Activated naive CD4-positive, alpha-beta T cell treated with anti-CD3 and anti-CD28 coated beads for 36 hours (primary cell): ENCODE measurements around the gene S1PR3. TPM values are rescaled to one million over a fixed set of nuclear protein-coding genes. Genes with fewer than 3 reads are reported as not detected.

Experiments
- CTCF ChIA-PET: fragments of 350-600 bp; sonication (Branson Sonifier 250); formaldehyde crosslinking; loops from one replicate; lab custom pipeline; 2021; ENCODE audit warnings: antibody characterized with exemption; lab: Charles Lee
- DNase-seq: peaks from one replicate; pipeline ENCODE4 v3.0.0-alpha.2; 2020
- H3K27ac Mint-ChIP-seq: one replicate; pipeline ENCODE4 v1.8.0; 2021; ENCODE audit warnings: mild to moderate bottlenecking, mixed read lengths
- H3K27me3 Mint-ChIP-seq: one replicate; pipeline ENCODE4 v1.8.0; 2021; ENCODE audit warnings: low read depth, mixed read lengths
- H3K36me3 Mint-ChIP-seq: one replicate; pipeline ENCODE4 v1.8.0; 2021; ENCODE audit warnings: low read depth, mixed read lengths
- H3K4me1 Mint-ChIP-seq: one replicate; pipeline ENCODE4 v1.8.0; 2021; ENCODE audit warnings: low read depth, mixed read lengths
- H3K4me3 Mint-ChIP-seq: one replicate; pipeline ENCODE4 v1.8.0; 2021; ENCODE audit warnings: mild to moderate bottlenecking, moderate library complexity, mixed read lengths
- H3K9me3 Mint-ChIP-seq: one replicate; pipeline ENCODE4 v1.8.0; 2021; ENCODE audit warnings: mixed read lengths
- intact Hi-C: fragments of 100-400 bp; cut with micrococcal nuclease; formaldehyde crosslinking; loops from one replicate; pipeline ENCODE4 v1.15.1; 2023
- total RNA-seq, 2 experiments: library from RNA; stranded (reverse); gene quantifications; one replicate each; pipeline ENCODE4 v1.2.3, GENCODE V29; 2021

The S1PR3 gene
- total RNA-seq, 2 experiments from 2014 or later = 0.91 to 1.4 TPM

- Mint-ChIP-seq H3K27me3 (peaks cover 7% of the 10 kb centered on the region), H3K36me3 (no peaks in the 10 kb centered on the region), H3K4me1 (peaks cover 10% of the 10 kb centered on the region), H3K27ac (no peak overlapping the region), H3K9me3 (no peaks in the 10 kb centered on the region), H3K4me3 (no peak overlapping the region)
- CTCF ChIA-PET = no interaction called here
- DNase-seq = no peak
- intact Hi-C loops = loop anchor here (2.0 kb wide), 1 partner anchor 15 kb away; no protein-coding TSS in a partner anchor
Observed at GRCh38 chr9:88973281-88974045, 17.8 kb upstream of the S1PR3 start.

GRCh38 chr9:88974641-88975040, 16.6 kb upstream of the S1PR3 start:
- intact Hi-C loops = loop anchor here (2.0 kb wide), 1 partner anchor 14 kb away; no protein-coding TSS in a partner anchor
- peaks cover 10% of the 10 kb centered on the region for H3K4me1 Mint-ChIP-seq
- no peak for DNase-seq
- H3K4me3 Mint-ChIP-seq = no peak overlapping the region
- no peak overlapping the region for H3K27ac Mint-ChIP-seq
- CTCF ChIA-PET = no interaction called here
- H3K36me3 Mint-ChIP-seq = no peaks in the 10 kb centered on the region
- no peaks in the 10 kb centered on the region for H3K9me3 Mint-ChIP-seq
- peaks cover 7% of the 10 kb centered on the region for H3K27me3 Mint-ChIP-seq

DNA sequence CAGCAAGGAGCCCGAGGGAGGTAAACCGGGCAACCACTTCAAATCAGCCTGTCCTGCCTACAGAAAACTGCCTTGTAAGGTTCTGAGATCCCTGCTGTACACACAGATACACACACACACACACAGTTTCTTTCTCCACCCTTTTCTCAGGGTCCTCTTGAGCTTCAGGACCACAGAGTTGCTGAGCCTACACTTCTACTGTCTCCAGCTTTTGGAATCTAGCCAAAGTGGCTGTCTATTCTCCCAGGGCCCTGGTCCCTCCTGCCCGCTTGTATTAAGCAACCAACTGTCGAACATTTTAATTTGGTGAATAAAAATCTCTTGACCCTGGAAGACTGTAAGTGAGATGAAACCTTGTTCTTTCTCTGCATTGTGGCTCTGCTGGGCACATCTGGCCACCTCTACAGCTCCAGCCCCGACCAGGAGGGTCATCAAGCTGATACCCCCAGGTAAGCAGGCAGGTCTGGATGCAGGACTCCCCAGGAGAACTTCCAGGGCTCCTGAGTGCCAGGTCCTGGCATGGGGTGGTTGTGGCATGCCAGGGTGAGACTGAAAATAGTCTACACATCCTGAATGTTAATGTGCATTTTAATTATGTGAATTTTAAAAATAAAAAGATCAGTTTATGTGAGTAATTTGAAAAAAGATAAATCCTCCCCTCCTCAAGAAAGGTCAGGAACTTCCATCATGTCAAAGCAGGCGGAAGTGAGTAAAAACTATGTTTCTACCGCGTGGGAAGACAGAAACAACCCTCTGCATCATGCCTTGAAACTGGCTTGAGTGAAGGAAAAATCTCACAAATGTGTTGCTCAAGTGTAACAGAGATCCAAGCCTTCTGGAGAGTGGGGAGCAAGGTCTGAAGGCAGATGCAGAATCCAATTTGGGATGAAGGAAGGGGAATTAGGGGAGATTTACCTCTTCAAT, 15.0 kb upstream of the S1PR3 start:
- Mint-ChIP-seq H3K9me3 (no peaks in the 10 kb centered on the region), H3K27ac (no peak overlapping the region), H3K4me1 (peaks cover 10% of the 10 kb centered on the region), H3K36me3 (no peaks in the 10 kb centered on the region), H3K4me3 (no peak overlapping the region), H3K27me3 (peaks cover 7% of the 10 kb centered on the region)
- intact Hi-C loops = loop anchor here (2.0 kb wide), 1 partner anchor 13 kb away; no protein-coding TSS in a partner anchor
- no peak for DNase-seq
- CTCF ChIA-PET = no interaction called here

DNA sequence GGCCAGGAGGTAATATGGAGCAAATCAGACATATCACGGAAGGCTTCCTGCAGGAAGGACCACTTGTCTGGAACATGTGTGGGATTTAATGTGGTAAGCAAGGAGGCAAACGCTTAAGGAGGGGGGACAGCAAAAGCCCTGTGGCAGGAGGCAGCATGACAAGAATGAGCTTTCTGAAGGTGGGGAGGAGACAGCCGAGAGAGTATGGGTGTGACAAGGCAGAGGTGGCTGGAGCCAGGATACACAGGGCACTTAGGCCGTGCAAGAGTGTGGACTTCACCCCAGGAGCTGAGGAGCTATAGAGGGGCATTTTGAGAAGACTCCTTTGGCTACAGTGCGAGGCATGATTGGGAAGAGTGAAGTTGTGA, 14.4 kb upstream of the S1PR3 start:
- H3K9me3 Mint-ChIP-seq = no peaks in the 10 kb centered on the region
- H3K27ac Mint-ChIP-seq = no peak overlapping the region
- CTCF ChIA-PET = no interaction called here
- no peaks in the 10 kb centered on the region for H3K36me3 Mint-ChIP-seq
- no peak overlapping the region for H3K4me3 Mint-ChIP-seq
- DNase-seq = no peak
- intact Hi-C loops = no loop called here
- H3K4me1 Mint-ChIP-seq = peaks cover 10% of the 10 kb centered on the region
- peaks cover 7% of the 10 kb centered on the region for H3K27me3 Mint-ChIP-seq

GRCh38 chr9:88978034-88978433, 13.2 kb upstream of the S1PR3 start:
- Mint-ChIP-seq H3K4me1 (peaks cover 10% of the 10 kb centered on the region), H3K4me3 (no peak overlapping the region), H3K9me3 (peaks cover 3% of the 10 kb centered on the region), H3K27ac (no peak overlapping the region), H3K36me3 (no peaks in the 10 kb centered on the region), H3K27me3 (peaks cover 7% of the 10 kb centered on the region)
- intact Hi-C loops = no loop called here
- CTCF ChIA-PET = interaction anchor here (1.0 kb wide), 1 partner anchor 11 kb away, joined by 4 read pairs; no protein-coding TSS in a partner anchor
- DNase-seq = no peak

GRCh38 chr9:88979021-88979420, 12.2 kb upstream of the S1PR3 start:
- H3K27ac Mint-ChIP-seq = no peak overlapping the region
- peaks cover 3% of the 10 kb centered on the region for H3K9me3 Mint-ChIP-seq
- no peak overlapping the region for H3K4me3 Mint-ChIP-seq
- no peak for DNase-seq
- H3K36me3 Mint-ChIP-seq = no peaks in the 10 kb centered on the region
- peaks cover 7% of the 10 kb centered on the region for H3K27me3 Mint-ChIP-seq
- CTCF ChIA-PET = no interaction called here
- peaks cover 10% of the 10 kb centered on the region for H3K4me1 Mint-ChIP-seq
- intact Hi-C loops = no loop called here

GRCh38 chr9:88979791-88980190, 11.5 kb upstream of the S1PR3 start:
- Mint-ChIP-seq H3K4me1 (peaks cover 10% of the 10 kb centered on the region), H3K4me3 (no peak overlapping the region), H3K27ac (no peak overlapping the region), H3K27me3 (peaks cover 8% of the 10 kb centered on the region), H3K36me3 (no peaks in the 10 kb centered on the region), H3K9me3 (peaks cover 3% of the 10 kb centered on the region)
- CTCF ChIA-PET = no interaction called here
- no peak for DNase-seq
- intact Hi-C loops = no loop called here

GRCh38 chr9:88980740-88981203, 10.5 kb upstream of the S1PR3 start:
- Mint-ChIP-seq H3K4me3 (no peak overlapping the region), H3K27ac (no peak overlapping the region), H3K36me3 (no peaks in the 10 kb centered on the region), H3K27me3 (peaks cover 10% of the 10 kb centered on the region), H3K4me1 (peaks cover 19% of the 10 kb centered on the region), H3K9me3 (peaks cover 3% of the 10 kb centered on the region)
- intact Hi-C loops = no loop called here
- CTCF ChIA-PET = no interaction called here
- no peak for DNase-seq

DNA sequence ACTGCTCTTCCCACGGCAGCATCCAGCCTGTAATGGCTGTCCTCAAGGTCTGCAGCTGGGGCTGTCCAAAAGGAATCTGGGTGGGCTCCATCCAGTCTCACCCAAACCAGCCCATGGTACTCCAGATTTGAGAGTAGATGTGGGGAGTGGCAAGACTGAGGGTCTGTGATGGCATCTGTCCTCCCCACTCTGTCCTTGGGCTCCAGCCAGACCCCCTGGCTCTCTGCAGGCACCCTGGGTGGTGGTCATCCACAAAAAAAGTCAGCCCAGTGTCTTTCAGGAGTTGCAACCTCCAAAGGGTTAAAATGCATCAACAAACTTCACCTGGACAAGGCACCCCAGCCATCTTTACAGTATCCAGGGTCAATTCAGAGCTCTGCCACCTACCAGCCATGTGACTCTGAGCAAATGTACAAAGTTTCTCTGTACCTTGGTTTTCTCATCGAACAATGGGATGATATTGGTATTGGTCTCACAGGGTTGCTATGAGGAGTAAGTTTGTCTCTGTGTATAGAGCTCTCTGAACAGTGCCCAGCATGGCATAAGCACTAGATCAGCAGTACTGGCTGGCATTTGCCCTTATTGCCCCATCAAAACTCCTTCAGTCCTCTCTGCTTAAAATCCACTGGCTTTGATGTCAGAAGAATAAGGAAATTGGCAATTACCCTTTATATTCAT, 7.3 kb upstream of the S1PR3 start:
- H3K9me3 Mint-ChIP-seq = peaks cover 3% of the 10 kb centered on the region
- DNase-seq = no peak
- intact Hi-C loops = no loop called here
- H3K27ac Mint-ChIP-seq = no peak overlapping the region
- peaks cover 11% of the 10 kb centered on the region for H3K27me3 Mint-ChIP-seq
- peaks cover 28% of the 10 kb centered on the region for H3K4me1 Mint-ChIP-seq
- H3K36me3 Mint-ChIP-seq = no peaks in the 10 kb centered on the region
- CTCF ChIA-PET = no interaction called here
- H3K4me3 Mint-ChIP-seq = no peak overlapping the region

DNA sequence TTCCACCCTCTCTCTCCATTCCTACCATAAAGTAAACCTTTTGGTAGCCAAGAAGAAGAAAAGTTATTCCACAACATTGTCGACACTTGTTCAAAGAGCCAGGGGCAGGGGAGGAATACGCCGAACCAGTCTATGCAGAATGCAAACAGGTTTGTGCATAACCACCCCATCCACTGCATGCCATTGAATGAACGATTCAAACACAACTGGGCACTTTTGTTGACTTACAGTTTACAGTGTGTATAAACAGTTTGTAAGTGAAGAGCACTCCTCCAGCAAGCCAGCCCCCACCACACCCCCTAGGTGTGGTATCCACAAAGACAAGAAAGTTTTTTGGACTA, 6.8 kb upstream of the S1PR3 start:
- H3K36me3 Mint-ChIP-seq = no peaks in the 10 kb centered on the region
- peaks cover 33% of the 10 kb centered on the region for H3K4me1 Mint-ChIP-seq
- no peak for DNase-seq
- H3K27ac Mint-ChIP-seq = no peak overlapping the region
- H3K9me3 Mint-ChIP-seq = peaks cover 3% of the 10 kb centered on the region
- H3K4me3 Mint-ChIP-seq = no peak overlapping the region
- CTCF ChIA-PET = no interaction called here
- intact Hi-C loops = no loop called here
- peaks cover 11% of the 10 kb centered on the region for H3K27me3 Mint-ChIP-seq

- H3K9me3 Mint-ChIP-seq = peaks cover 3% of the 10 kb centered on the region
- H3K36me3 Mint-ChIP-seq = no peaks in the 10 kb centered on the region
- peak; percentile 35 for DNase-seq
- H3K4me3 Mint-ChIP-seq = no peak overlapping the region
- H3K27ac Mint-ChIP-seq = peak overlapping the region; percentile 57
- CTCF ChIA-PET = interaction anchor here (0.6 to 0.7 kb wide), 2 partner anchors 14 to 405 kb away, joined by 3 read pairs; no protein-coding TSS in a partner anchor
- peaks cover 11% of the 10 kb centered on the region for H3K27me3 Mint-ChIP-seq
- peaks cover 41% of the 10 kb centered on the region for H3K4me1 Mint-ChIP-seq
- intact Hi-C loops = loop anchor here (5.0 kb wide), 5 partner anchors 48 to 598 kb away; partner anchors contain the start of gene SPIN1
Observed at GRCh38 chr9:88985616-88986015, 5.7 kb upstream of the S1PR3 start.

- Mint-ChIP-seq H3K4me3 (no peak overlapping the region), H3K27me3 (peaks cover 12% of the 10 kb centered on the region), H3K4me1 (peaks cover 43% of the 10 kb centered on the region), H3K27ac (no peak overlapping the region), H3K36me3 (no peaks in the 10 kb centered on the region), H3K9me3 (peaks cover 3% of the 10 kb centered on the region)
- CTCF ChIA-PET = interaction anchor here (0.8 kb wide), 1 partner anchor 263 kb away, joined by 3 read pairs; no protein-coding TSS in a partner anchor
- no peak for DNase-seq
- intact Hi-C loops = loop anchor here (5.0 kb wide), 5 partner anchors 49 to 599 kb away; partner anchors contain the start of gene SPIN1
Observed at GRCh38 chr9:88986776-88987175, 4.5 kb upstream of the S1PR3 start.
